COLO668 (cell line): ENCODE data around the gene MOV10.
"Not testable (repeated sequence)": the region's sequence is repeated elsewhere in the genome, so short reads cannot be mapped to it uniquely, and the experiment has no call there.

Experiments used
- DNase-seq: peaks from one replicate; lab custom pipeline; 2025; ENCODE audit not compliant: unreplicated experiment; lab: John Stamatoyannopoulos, UW

Gene MOV10, protein sequence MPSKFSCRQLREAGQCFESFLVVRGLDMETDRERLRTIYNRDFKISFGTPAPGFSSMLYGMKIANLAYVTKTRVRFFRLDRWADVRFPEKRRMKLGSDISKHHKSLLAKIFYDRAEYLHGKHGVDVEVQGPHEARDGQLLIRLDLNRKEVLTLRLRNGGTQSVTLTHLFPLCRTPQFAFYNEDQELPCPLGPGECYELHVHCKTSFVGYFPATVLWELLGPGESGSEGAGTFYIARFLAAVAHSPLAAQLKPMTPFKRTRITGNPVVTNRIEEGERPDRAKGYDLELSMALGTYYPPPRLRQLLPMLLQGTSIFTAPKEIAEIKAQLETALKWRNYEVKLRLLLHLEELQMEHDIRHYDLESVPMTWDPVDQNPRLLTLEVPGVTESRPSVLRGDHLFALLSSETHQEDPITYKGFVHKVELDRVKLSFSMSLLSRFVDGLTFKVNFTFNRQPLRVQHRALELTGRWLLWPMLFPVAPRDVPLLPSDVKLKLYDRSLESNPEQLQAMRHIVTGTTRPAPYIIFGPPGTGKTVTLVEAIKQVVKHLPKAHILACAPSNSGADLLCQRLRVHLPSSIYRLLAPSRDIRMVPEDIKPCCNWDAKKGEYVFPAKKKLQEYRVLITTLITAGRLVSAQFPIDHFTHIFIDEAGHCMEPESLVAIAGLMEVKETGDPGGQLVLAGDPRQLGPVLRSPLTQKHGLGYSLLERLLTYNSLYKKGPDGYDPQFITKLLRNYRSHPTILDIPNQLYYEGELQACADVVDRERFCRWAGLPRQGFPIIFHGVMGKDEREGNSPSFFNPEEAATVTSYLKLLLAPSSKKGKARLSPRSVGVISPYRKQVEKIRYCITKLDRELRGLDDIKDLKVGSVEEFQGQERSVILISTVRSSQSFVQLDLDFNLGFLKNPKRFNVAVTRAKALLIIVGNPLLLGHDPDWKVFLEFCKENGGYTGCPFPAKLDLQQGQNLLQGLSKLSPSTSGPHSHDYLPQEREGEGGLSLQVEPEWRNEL

DNA sequence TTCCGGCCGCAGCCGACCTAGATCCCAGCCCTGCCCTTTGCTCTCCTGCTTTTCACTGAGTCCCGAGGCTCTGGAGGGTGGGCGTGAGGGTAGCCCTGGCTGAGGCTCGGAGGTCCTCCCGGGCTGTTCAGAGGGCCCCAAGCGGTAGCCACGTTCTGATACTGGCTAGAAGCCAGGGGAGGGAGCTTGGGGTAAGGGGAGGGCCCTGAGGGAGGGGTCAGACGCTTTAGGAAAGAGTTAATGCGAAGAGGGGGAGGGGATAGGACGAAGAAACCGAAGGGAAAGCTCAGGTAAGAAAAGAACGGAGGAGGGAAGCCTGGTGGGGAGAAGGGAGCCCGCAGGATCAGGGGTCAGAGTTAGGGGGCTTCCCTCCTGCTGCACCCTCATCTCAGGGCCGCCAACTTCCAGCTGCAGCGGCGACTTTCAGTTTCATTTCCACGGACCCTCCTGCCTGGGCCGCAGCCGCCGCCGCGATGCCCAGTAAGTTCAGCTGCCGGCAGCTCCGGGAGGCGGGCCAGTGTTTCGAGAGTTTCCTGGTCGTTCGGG lies at the start of gene MOV10:
Gene MOV10 (plus strand): TSS at position 220 of the 546 bp plus-strand sequence. CDS start 254 bp downstream, at position 474.
- DNase-seq, result peak; percentile 79

DNA sequence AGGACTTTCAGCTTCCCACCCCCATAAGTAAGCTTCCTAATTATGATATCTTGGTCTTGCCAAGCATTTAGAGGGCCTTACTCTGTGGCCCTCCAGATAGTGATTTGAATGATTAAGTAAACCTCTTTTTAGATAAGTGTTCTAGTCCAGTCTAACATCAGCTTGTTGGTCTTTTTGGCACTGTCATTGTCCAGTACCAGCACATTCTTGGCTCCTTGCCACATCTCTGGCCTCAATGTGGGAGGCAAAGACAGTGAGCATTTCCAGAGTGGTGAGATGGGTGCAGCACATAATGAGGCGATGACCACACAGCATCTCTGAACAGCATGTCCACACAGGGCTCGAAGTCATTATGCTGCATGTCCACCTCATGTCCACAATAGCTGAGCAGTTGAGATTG lies 48.8 kb upstream of the MOV10 start:
- DNase-seq, result no peak

DNA sequence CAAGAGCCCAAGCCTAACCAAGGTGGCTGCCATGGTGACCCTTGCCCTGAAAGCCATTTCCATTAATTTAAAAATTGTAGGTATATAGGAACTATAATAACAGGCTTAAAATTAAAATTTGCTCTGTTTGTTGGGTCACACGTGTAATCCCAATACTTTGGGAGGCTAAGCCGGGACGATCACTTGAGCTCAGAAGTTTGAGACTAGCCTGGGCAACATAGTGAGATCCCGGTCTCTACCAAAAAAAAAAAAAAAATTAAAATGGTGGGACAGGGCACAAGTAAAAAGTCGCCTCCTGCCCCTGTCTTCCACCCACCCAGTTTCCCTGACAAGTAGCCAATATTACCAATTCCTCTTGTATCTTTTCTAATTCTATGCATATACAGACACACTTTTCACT lies 48.3 kb upstream of the MOV10 start:
- no peak for DNase-seq

DNA sequence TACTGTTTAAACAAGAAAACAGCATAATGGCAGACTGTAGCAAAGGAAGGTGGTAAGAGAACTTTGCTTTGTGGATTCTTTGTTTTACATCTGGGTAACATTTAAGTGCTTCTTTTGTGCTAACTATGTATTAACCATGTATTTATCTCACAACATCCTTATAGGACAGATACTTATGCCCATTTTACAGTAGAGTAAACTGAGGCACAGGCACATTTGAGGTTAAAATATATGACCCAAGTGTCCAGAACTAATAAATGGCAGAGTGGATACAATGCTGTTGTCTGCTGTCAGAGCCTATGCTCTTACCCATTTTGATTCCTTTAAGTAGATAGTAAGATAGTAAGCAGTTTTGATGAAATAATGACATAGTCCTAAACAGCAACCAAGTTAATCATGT lies 47.6 kb upstream of the MOV10 start:
- no peak for DNase-seq

DNA sequence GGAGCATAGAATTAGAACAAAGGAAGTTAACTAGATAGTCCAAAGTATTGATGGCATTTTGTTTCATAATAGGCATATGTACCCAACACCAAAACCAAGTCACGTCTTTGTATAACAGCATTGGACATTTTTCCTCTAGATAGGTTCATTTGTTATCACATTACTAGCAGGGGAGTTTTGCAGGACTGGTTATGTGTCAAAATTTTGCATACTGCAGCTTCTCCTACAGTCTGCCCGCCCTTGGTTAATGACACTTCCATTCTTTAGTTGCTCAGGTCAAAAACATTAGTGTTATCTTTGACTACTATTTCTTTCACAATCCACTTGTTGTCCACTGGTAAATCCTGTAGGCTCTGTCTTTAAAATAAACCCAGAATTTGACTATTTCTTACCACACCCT lies 45.9 kb upstream of the MOV10 start:
- DNase-seq, result no peak

DNA sequence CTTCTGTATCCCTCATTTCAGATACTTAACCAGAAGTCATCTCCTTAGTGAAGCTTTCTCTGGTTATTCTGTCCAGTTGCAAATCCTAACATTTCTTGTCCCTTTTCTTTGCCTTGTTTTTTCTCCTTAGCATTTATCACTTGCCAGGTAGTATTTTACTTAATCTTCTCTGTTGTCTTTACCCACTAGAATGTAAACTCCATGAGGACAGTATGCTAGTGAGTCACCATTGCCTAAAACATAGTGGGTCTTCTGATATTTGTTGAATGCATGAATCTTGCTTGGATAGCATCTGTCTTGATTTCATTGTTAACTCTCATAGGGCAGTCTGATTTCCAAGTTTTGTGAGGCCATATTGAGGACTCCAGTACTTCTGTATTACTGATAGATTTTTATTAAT lies 45.2 kb upstream of the MOV10 start:
- no peak for DNase-seq

DNA sequence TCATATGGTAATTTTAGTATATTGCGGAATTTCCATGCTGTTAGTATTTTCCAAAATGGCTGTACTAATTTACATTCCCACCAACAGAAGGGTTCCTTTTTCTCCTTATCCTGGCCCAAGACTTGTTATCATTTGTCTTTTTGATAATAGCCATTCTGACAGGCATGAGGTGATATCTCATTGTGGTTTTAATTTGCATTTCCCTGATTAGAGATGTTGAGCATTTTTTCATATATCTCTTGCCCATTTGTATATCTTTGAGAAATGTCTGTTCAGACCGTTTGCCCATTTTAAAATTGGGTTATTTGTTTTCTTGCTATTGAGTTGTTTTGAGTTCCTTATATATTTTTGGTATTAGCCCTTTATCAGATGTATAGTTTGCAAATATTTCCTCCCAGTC lies 40.8 kb upstream of the MOV10 start:
- no peak for DNase-seq

DNA sequence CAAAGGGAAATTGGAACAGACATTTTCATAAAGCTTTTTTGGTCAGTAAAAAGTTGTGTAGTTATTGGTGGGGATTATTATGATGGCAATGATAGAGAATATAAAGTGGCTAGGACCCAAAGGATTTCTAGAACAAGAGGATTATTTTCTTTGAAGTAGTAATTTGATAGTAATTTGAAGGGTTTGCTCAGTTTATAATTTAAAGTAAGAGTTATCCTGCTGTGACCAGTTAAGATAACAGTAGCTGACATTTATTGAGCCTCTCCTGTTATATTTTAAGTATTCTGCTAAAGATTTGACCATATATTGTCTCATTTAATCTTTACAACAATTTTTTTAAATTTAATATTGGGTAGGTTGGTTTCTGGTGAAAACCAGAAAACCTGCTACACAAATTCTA lies 40.1 kb upstream of the MOV10 start:
- no peak for DNase-seq

DNA sequence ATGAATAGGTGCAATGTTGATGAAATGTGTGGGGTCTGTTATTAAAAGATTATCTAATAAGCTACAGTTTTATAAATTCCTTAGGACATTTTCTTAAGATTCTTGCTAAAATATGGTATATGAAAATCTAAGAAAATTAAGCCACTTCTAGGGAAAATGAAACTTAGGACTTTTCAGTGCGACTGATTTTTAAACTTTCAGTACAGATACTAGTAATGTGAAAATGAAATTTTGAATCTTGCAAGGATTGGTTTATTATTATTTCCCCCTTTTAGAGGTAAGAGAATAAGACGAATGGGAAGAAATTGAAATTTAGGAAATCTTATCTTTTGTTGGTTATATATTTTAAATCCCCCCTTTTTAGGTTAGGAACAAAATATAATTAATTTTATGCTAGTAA lies 38.4 kb upstream of the MOV10 start:
- no peak for DNase-seq

DNA sequence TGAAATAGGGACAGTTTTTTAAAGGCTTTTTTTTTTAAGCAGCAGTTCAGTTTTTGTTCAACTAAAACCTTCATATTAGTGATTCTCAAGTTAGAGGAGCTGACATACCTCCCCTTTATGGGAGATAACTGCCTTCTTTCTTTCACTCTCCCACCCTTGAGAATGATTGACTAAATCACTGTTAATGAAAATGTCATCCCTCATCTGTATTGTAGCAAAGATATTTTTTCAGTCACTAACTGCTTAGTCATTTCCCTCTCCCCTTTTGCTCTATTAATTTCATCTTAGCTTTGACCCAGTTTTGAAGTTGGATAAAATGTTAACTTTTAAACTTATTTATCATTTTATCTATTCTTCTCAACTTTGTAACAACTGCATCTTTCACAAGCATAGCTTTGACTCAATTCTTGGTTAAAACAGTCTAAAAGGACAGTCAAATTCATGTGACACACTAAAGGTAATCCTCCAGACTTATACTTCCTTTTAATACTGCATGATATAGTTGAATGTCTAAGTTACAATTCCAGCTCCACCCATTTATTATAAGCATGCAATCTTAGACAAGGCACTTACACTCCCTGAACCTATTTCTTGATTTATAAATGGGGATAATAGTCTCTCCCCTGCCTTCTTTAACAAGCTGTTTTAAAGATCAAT lies 37.7 kb upstream of the MOV10 start:
- no peak for DNase-seq

DNA sequence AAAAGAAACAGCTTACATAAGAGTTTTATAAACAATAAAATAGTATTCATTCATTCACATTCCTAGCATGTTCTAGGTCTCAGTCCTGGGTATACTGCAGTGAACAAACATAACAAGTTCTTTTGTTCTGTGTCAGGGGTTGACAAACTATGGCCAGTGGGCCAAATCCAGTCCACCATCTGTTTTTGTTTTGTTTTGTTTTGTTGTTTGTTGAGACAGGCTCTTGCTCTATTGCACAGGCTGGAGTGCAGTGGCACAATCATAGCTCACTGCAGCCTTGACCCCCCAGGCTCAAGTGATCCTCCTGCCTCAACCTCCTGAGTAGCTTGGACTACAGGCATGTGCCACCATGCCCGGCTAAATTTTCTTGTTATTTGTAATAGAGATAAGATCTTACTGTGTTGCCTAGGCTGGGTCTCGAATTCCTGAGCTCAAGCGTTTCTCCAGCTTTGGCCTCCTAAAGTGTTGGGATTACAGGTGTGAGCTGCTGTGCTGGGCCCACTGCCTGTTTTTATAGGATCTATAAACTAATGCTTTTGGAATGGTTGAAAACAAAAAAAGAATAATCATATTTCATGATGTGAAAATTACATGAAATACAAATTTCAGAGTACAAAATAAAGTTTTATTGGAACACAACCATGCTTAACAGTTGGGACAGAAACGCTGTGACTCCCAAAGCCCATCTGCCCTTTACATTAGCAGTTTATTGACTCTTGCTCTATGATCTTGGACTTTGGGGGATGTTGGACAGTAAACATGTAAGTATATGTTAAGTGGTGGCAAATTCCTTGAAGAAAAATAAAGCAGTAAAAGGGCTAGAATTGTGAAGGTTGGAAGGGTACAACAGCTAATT lies 37.0 kb upstream of the MOV10 start:
- DNase-seq, result no peak

DNA sequence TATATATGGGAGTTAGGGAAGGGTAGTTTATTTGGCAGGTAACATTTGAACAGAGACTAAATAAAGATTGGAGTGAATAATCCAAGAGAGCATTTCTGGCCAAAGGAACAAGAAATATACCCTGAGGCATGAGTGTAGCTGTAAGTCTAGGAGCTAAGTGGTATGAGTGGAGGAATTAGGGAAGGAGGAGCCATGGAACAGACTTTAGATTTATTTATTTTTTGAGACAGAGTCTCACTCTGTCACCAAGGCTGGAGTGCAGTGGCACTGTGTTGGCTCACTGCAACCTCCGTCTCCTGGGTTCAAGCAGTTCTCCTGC lies 36.4 kb upstream of the MOV10 start:
- no peak for DNase-seq

DNA sequence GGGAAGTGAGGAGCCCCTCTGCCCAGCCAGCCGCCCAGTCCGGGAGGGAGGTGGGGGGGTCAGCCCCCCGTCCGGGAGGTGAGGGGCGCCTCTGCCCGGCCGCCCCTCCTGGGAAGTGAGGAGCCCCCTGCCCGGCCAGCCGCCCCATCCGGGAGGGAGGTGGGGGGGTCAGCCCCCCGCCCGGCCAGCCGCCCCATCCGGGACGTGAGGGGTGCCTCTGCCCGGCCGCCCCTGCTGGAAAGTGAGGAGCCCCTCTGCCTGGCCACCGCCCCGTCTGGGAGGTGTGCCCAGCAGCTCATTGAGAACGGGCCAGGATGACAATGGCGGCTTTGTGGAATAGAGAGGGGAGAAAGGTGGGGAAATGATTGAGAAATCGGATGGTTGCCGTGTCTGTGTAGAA lies 34.0 kb upstream of the MOV10 start:
- not testable (repeated sequence) for DNase-seq

DNA sequence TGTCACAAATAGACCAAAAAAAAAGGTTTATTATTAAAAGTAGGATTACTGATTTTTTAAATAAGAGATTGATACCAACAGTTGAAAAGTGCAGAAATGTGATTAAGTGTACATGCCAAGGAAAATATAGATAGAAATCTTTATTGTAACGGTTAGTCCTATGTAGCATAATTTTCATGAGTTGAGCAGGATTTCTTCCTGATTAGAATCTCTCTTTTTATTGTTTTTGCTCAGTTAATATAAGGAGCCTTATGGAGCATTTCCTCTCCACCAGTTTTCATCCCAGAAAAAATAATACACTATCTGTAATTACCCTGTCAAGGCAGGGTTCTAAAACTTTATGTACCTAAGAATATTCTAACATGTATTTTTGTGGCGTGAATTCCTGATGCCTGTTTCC lies 31.4 kb upstream of the MOV10 start:
- no peak for DNase-seq

DNA sequence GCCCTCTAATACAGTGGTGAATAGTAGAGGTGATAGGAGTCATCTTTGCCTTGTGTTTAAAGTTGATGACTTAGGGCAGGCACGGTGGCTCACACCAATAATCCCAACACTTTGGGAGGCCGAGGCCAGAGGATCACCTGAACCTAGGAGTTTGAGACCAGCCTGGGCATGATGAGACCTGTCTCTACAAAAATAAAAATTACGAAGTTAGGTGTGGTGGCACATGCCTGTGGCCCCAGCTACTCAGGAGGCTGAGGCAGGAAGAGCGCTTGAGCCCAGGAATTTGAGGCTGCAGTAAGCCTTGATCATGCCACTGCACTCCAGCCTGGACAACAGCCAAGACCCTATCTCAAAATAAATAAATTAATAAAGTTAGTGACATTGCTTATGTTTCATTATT lies 28.2 kb upstream of the MOV10 start:
- DNase-seq, result no peak

DNA sequence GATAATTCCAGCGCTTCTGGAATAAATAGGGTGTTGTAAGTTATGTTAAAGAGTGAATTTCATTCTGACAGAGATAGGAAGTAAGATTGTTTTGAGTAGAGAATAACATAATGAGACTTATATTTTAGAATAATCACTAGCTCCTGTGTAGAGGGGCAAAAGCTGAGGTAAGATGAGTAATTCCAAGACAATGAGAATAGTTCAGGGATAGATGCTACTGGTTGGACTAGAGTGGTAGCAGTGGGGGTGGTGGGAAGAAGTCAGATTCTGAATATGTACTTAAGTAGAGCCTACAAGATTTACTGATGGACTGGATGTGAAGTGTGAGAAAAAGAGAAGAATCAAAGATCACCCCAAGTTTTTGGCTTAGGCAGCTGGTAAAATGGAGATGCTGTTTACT lies 23.3 kb upstream of the MOV10 start:
- DNase-seq, result no peak

DNA sequence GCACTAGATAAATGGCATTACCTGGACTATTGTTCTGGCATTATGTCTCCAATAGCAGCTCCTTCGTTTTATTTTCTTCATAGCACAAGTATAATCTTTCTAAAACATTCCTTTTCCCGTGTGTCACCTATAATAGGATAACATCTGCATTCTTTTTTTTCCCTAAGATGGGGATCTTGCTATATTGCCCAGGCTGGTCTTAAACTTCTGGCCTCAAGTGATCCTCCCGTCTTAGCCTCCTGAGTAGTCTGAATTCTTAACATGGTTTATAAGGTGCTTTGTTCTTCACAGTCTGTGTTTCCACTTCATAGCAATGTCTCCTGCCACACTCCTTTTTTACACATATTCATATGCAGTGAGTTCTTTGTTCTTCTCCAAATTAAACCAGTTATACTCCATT lies 8.6 kb upstream of the MOV10 start:
- DNase-seq, result no peak

DNA sequence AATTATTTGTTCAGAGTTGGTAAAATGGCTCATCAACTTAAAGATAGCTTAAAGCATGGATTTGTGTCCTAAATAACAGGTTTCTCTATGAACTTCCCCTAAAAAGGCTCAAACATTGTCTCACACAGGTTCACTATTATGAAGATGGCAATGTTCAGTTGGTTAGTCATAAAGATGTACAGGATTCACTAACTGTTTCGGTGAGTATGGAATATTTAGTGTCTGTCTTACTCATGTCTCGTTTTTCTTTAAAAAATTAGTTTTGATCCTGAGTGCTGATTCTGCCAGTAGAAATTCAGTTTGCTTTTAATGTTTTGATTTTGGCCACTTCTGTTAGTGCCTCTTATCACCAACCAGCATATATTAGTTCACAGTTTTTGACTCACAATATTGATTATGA lies 7.5 kb upstream of the MOV10 start:
- no peak for DNase-seq

DNA sequence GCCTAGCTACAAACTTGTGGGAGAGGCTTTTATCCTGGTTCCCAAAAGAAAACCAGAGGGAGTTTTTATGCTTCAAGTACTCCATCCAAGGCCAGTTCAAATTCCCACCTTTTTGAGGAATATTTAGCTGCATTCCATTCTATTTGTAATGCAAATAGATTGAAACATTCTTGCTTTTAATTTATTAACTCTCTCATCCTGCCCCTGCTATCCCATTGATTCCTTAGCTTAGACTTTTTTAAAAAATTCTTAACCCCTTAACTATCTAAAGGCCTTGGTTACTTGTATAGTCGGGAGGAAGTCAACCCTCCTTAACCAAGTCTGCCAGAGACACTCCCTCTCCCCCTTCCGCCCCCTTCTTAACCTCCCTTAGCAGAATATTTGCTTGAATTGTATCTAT lies 2.5 kb upstream of the MOV10 start:
- no peak for DNase-seq

DNA sequence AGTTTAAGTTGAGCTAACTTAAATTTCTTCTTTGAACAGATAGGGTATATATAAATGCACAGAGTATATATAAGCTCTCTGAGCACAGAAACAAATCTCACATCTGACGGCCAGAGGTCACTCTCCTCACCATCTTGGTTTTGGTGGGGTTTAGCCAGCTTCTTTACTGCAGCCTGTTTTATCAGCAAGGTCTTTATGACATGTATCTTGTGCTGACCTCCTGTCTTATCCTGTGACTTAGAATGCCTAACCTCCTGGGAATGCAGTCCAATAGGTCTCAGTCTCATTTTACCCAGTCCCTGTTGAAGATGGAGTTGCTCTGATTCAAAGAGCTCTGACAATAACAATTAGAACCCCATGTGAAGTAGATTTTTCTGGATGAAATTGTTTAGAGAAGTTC lies 1.6 kb upstream of the MOV10 start:
- no peak for DNase-seq
